ENCODE data around the gene OR4D11. TPM values are rescaled to one million over a fixed set of nuclear protein-coding genes. Genes with fewer than 3 reads are reported as not detected.

The OR4D11 gene
- total and polyA plus RNA-seq, 9 of the 15 experiments (the other 6 are each of a cell fraction or from before 2014, with no cell fraction given) = not detected

DNA sequence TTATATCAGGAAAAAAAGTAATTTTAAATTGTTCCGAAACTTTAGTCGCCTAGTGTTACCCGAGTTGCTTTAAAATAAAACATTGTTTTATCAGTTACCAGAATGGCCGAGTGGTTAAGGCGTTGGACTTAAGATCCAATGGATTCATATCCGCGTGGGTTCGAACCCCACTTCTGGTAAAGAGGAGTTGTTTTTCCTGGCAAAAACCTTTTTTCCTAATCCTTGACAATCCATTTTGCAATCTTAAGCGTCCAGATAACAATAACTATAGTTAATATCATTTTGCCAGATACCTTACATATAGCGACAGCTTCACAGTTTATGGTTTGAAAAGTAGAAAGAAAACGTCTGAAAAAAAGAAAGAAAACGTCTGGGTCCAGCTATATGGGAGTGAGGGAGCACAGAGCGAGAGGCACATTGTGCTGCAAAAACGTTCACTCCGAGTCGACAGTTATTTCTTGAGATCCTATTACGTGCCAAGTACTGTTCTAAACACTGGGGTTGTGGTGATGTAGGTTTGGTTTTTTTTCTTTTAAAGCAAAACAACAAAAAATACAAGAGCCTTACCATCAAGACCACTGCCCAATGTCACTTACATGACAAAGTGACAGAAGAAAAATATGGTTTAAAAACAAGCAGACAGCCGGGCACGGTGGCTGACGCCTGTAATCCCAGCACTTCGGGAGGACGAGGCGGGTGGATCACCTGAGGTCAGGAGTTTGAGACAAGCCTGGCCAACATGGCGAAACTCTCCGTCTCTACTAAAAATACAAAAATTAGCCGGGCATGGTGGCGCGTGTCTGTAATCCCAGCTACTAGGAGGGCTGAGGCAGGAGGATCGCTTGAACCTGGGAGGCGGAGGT, 48.5 kb downstream of the OR4D11 start (continued):
- TF ChIP-seq, protein P1, sequence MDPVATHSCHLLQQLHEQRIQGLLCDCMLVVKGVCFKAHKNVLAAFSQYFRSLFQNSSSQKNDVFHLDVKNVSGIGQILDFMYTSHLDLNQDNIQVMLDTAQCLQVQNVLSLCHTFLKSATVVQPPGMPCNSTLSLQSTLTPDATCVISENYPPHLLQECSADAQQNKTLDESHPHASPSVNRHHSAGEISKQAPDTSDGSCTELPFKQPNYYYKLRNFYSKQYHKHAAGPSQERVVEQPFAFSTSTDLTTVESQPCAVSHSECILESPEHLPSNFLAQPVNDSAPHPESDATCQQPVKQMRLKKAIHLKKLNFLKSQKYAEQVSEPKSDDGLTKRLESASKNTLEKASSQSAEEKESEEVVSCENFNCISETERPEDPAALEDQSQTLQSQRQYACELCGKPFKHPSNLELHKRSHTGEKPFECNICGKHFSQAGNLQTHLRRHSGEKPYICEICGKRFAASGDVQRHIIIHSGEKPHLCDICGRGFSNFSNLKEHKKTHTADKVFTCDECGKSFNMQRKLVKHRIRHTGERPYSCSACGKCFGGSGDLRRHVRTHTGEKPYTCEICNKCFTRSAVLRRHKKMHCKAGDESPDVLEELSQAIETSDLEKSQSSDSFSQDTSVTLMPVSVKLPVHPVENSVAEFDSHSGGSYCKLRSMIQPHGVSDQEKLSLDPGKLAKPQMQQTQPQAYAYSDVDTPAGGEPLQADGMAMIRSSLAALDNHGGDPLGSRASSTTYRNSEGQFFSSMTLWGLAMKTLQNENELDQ (CRISPR knock-in tag; IDR thresholded peaks at IDR 0.05; ENCODE audit: borderline replicate concordance) = no peak
- TF ChIP-seq, protein P2, sequence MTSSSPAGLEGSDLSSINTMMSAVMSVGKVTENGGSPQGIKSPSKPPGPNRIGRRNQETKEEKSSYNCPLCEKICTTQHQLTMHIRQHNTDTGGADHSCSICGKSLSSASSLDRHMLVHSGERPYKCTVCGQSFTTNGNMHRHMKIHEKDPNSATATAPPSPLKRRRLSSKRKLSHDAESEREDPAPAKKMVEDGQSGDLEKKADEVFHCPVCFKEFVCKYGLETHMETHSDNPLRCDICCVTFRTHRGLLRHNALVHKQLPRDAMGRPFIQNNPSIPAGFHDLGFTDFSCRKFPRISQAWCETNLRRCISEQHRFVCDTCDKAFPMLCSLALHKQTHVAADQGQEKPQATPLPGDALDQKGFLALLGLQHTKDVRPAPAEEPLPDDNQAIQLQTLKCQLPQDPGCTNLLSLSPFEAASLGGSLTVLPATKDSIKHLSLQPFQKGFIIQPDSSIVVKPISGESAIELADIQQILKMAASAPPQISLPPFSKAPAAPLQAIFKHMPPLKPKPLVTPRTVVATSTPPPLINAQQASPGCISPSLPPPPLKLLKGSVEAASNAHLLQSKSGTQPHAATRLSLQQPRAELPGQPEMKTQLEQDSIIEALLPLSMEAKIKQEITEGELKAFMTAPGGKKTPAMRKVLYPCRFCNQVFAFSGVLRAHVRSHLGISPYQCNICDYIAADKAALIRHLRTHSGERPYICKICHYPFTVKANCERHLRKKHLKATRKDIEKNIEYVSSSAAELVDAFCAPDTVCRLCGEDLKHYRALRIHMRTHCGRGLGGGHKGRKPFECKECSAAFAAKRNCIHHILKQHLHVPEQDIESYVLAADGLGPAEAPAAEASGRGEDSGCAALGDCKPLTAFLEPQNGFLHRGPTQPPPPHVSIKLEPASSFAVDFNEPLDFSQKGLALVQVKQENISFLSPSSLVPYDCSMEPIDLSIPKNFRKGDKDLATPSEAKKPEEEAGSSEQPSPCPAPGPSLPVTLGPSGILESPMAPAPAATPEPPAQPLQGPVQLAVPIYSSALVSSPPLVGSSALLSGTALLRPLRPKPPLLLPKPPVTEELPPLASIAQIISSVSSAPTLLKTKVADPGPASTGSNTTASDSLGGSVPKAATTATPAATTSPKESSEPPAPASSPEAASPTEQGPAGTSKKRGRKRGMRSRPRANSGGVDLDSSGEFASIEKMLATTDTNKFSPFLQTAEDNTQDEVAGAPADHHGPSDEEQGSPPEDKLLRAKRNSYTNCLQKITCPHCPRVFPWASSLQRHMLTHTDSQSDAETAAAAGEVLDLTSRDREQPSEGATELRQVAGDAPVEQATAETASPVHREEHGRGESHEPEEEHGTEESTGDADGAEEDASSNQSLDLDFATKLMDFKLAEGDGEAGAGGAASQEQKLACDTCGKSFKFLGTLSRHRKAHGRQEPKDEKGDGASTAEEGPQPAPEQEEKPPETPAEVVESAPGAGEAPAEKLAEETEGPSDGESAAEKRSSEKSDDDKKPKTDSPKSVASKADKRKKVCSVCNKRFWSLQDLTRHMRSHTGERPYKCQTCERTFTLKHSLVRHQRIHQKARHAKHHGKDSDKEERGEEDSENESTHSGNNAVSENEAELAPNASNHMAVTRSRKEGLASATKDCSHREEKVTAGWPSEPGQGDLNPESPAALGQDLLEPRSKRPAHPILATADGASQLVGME (CRISPR knock-in tag; IDR thresholded peaks at IDR 0.05) = no peak
- TF ChIP-seq RBM25 (IDR thresholded peaks at IDR 0.05; ENCODE audit: low read depth, low read length, severe bottlenecking) (no peak), DDX20 (tag; IDR thresholded peaks at IDR 0.05; ENCODE audit: low read depth) (no peak), POLR3G (IDR thresholded peaks at IDR 0.05; ENCODE audit: extremely low read depth, insufficient read length, insufficient replicate concordance) (no peak), ZNF274 (IDR thresholded peaks at IDR 0.05; ENCODE audit: borderline replicate concordance, low read depth, low read length) (no peak), CHAMP1 (IDR thresholded peaks at IDR 0.05) (peak; percentile 29), CHD4 (IDR thresholded peaks at IDR 0.05; ENCODE audit: insufficient read depth, insufficient replicate concordance, low read depth, low read length, poor library complexity, severe bottlenecking) (no peak), SMAD1 (IDR thresholded peaks at IDR 0.05; ENCODE audit: low read depth, low read length, partially characterized antibody) (no peak), GATAD2B (IDR thresholded peaks at IDR 0.05; ENCODE audit: borderline replicate concordance) (peak; percentile 59; the same call in 1 of the 2 replicates)

Measured in K562 (cell line).